SK-N-SH treated with all-trans-retinoic acid at 6 μM for 48 hours (cell line): ENCODE data around the gene EFNB1.

Experiments used
- ARNTL ChIP-seq: fragments of 450-650 bp; formaldehyde crosslinking; IDR thresholded peaks from 2 replicates; pipeline ENCODE4 v1.5.0; 2020; ENCODE audit warnings: low read depth, mild to moderate bottlenecking, moderate library complexity, borderline replicate concordance
- ESRRG ChIP-seq: fragments of 250-450 bp; sonication (Bioruptor Pico); IDR thresholded peaks from 2 replicates; pipeline ENCODE4 v1.6.1; 2021; ENCODE audit warnings: mild to moderate bottlenecking
- OSR1 ChIP-seq: fragments of 250-450 bp; sonication (Bioruptor Pico); IDR thresholded peaks from 2 replicates; pipeline ENCODE4 v1.8.0; 2022; ENCODE audit warnings: moderate library complexity, mild to moderate bottlenecking, inconsistent platforms
- PPARA ChIP-seq: fragments of 250-450 bp; sonication (Bioruptor Pico); IDR thresholded peaks from 2 replicates; pipeline ENCODE4 v1.5.0; 2020; ENCODE audit warnings: mild to moderate bottlenecking, borderline replicate concordance
- SNAI2 ChIP-seq: fragments of 250-450 bp; sonication (Bioruptor Pico); IDR thresholded peaks from 2 replicates; pipeline ENCODE4 v1.5.0; 2020; ENCODE audit warnings: mild to moderate bottlenecking, moderate library complexity
- ZFP3 ChIP-seq: fragments of 250-450 bp; sonication (Bioruptor Pico); IDR thresholded peaks from 2 replicates; pipeline ENCODE4 v1.5.0; 2020; ENCODE audit warnings: mild to moderate bottlenecking, moderate library complexity
- ZNF565 ChIP-seq: fragments of 450-650 bp; formaldehyde crosslinking; conservative IDR thresholded peaks from 2 replicates; pipeline ENCODE4 v1.5.0; 2020; ENCODE audit warnings: low read depth, mild to moderate bottlenecking, moderate library complexity
- TF ChIP-seq, protein P1 (sequence below): fragments of 250-450 bp; sonication (Bioruptor Pico); IDR thresholded peaks from 2 replicates; pipeline ENCODE4 v1.5.1; 2020; ENCODE audit warnings: low read depth, mild to moderate bottlenecking, moderate library complexity
- TF ChIP-seq, protein P2 (sequence below): fragments of 250-450 bp; sonication (Bioruptor Pico); IDR thresholded peaks from 2 replicates; pipeline ENCODE4 v1.8.0; 2020; ENCODE audit warnings: mild to moderate bottlenecking, moderate library complexity, borderline replicate concordance

DNA sequence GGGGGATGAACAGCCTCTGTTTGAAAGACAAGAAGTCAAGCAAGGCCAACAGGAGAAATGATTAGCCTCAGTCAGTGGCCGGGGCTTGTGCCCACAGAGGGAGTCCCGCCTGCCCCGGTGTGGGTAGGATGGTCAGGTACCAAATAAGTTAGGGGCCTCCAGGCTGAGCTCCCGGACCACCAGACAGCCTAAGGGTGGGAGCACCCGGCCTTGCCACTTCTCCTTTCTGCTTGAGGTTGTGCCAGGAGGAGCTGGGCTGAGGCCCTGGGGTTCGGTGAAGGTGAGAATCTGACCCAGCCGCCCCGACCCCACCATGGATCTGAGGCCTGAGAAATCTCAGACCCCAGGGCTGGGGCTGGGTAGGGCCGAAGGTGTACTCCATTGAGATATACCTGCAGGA is 48.8 kb downstream of the EFNB1 start:
- TF ChIP-seq ESRRG (no peak), OSR1 (CRISPR knock-in tag) (no peak), SNAI2 (no peak), ARNTL (CRISPR knock-in tag) (no peak), ZNF565 (no peak), PPARA (CRISPR knock-in tag) (no peak), ZFP3 (CRISPR knock-in tag) (no peak)
- TF ChIP-seq, protein P1, sequence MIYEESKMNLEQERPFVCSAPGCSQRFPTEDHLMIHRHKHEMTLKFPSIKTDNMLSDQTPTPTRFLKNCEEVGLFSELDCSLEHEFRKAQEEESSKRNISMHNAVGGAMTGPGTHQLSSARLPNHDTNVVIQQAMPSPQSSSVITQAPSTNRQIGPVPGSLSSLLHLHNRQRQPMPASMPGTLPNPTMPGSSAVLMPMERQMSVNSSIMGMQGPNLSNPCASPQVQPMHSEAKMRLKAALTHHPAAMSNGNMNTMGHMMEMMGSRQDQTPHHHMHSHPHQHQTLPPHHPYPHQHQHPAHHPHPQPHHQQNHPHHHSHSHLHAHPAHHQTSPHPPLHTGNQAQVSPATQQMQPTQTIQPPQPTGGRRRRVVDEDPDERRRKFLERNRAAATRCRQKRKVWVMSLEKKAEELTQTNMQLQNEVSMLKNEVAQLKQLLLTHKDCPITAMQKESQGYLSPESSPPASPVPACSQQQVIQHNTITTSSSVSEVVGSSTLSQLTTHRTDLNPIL, result no peak
- TF ChIP-seq, protein P2, sequence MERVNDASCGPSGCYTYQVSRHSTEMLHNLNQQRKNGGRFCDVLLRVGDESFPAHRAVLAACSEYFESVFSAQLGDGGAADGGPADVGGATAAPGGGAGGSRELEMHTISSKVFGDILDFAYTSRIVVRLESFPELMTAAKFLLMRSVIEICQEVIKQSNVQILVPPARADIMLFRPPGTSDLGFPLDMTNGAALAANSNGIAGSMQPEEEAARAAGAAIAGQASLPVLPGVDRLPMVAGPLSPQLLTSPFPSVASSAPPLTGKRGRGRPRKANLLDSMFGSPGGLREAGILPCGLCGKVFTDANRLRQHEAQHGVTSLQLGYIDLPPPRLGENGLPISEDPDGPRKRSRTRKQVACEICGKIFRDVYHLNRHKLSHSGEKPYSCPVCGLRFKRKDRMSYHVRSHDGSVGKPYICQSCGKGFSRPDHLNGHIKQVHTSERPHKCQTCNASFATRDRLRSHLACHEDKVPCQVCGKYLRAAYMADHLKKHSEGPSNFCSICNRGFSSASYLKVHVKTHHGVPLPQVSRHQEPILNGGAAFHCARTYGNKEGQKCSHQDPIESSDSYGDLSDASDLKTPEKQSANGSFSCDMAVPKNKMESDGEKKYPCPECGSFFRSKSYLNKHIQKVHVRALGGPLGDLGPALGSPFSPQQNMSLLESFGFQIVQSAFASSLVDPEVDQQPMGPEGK (CRISPR knock-in tag), result no peak
